Measurements from ENCODE around the gene XCR1. TPM values are rescaled to one million over a fixed set of nuclear protein-coding genes. Genes with fewer than 3 reads are reported as not detected.

XCR1 gene
- polyA plus RNA-seq, 1 experiment, result not detected

GRCh38 chr3:46070595-46071093, 43.4 kb upstream of the XCR1 start:
- no peak for DNase-seq (ENCODE audit: low read depth)
- no peak for TF ChIP-seq CTCF (IDR thresholded peaks at IDR 0.05; ENCODE audit: insufficient read depth, low read depth, low read length)
- Histone ChIP-seq H3K27me3 (ENCODE audit: control insufficient read depth, insufficient read depth, low read length) (peaks cover 2% of the 10 kb centered on the region), H3K4me3 (ENCODE audit: low read depth, low read length) (no peak overlapping the region), H3K36me3 (ENCODE audit: control insufficient read depth, insufficient read depth, low read length) (no peaks in the 10 kb centered on the region)
- POLR2A ChIA-PET, result no interaction called here
- CTCF ChIA-PET, result no interaction called here

- peaks cover 7% of the 10 kb centered on the region for H3K27me3 ChIP-seq (ENCODE audit: control insufficient read depth, insufficient read depth, low read length)
- TF ChIP-seq CTCF (IDR thresholded peaks at IDR 0.05; ENCODE audit: insufficient read depth, low read depth, low read length), result no peak
- CTCF ChIA-PET, result interaction anchor here (0.7 to 2.7 kb wide), 2 partner anchors 10 to 503 kb away, joined by 3 to 28 read pairs; no protein-coding TSS in a partner anchor
Measured at GRCh38 chr3:46068501-46068900, 41.2 kb upstream of the XCR1 start.

GRCh38 chr3:46067401-46067800, 40.1 kb upstream of the XCR1 start:
- POLR2A ChIA-PET, result no interaction called here
- no peak for TF ChIP-seq CTCF (IDR thresholded peaks at IDR 0.05; ENCODE audit: insufficient read depth, low read depth, low read length)
- no peak for DNase-seq (ENCODE audit: low read depth)
- no peaks in the 10 kb centered on the region for H3K36me3 ChIP-seq (ENCODE audit: control insufficient read depth, insufficient read depth, low read length)
- CTCF ChIA-PET, result interaction anchor here (0.5 to 5.0 kb wide), 7 partner anchors 11 to 143 kb away, joined by 3 to 28 read pairs (median 4); no protein-coding TSS in a partner anchor
- H3K27me3 ChIP-seq (ENCODE audit: control insufficient read depth, insufficient read depth, low read length), result peaks cover 9% of the 10 kb centered on the region
- no peak overlapping the region for H3K4me3 ChIP-seq (ENCODE audit: low read depth, low read length)

More at GRCh38 chr3:46068501-46068900, 41.2 kb upstream of the XCR1 start:
- Histone ChIP-seq H3K4me3 (ENCODE audit: low read depth, low read length) (no peak overlapping the region), H3K36me3 (ENCODE audit: control insufficient read depth, insufficient read depth, low read length) (no peaks in the 10 kb centered on the region)
- POLR2A ChIA-PET, result interaction anchor here (0.6 kb wide), 1 partner anchor 125 kb away, joined by 3 read pairs; the partner anchor contains the start of gene CXCR6
- no peak for DNase-seq (ENCODE audit: low read depth)

GRCh38 chr3:46065750-46066256, 38.5 kb upstream of the XCR1 start:
- CTCF ChIA-PET, result interaction anchor here (0.6 to 5.0 kb wide), 5 partner anchors 10 to 139 kb away, joined by 3 to 27 read pairs (median 8); no protein-coding TSS in a partner anchor
- POLR2A ChIA-PET, result no interaction called here
- no peak overlapping the region for H3K4me3 ChIP-seq (ENCODE audit: low read depth, low read length)
- no peaks in the 10 kb centered on the region for H3K36me3 ChIP-seq (ENCODE audit: control insufficient read depth, insufficient read depth, low read length)
- DNase-seq (ENCODE audit: low read depth), result no peak
- TF ChIP-seq CTCF (IDR thresholded peaks at IDR 0.05; ENCODE audit: insufficient read depth, low read depth, low read length), result no peak
- peaks cover 11% of the 10 kb centered on the region for H3K27me3 ChIP-seq (ENCODE audit: control insufficient read depth, insufficient read depth, low read length)

GRCh38 chr3:46065294-46065705, 38.0 kb upstream of the XCR1 start:
- Histone ChIP-seq H3K36me3 (ENCODE audit: control insufficient read depth, insufficient read depth, low read length) (no peaks in the 10 kb centered on the region), H3K4me3 (ENCODE audit: low read depth, low read length) (no peak overlapping the region), H3K27me3 (ENCODE audit: control insufficient read depth, insufficient read depth, low read length) (peaks cover 14% of the 10 kb centered on the region)
- ChIA-PET CTCF (interaction anchor here (0.6 to 5.0 kb wide), 5 partner anchors 10 to 139 kb away, joined by 3 to 27 read pairs (median 8); no protein-coding TSS in a partner anchor), POLR2A (no interaction called here)
- no peak for DNase-seq (ENCODE audit: low read depth)
- no peak for TF ChIP-seq CTCF (IDR thresholded peaks at IDR 0.05; ENCODE audit: insufficient read depth, low read depth, low read length)

Data from BJ (cell line).